DOHH2 (cell line): ENCODE results near the gene TMEM174.

Experiments used
- CTCF ChIP-seq: fragments of 200-600 bp; sonication (generic); IDR thresholded peaks from one replicate; pipeline ENCODE4 v1.5.1; 2014; ENCODE audit warnings: antibody characterized with exemption, mild to moderate bottlenecking, low read depth, low read length; ENCODE audit not compliant: poor library complexity, severe bottlenecking
- EZH2phosphoT487 ChIP-seq: fragments of 200-600 bp; sonication (generic); IDR thresholded peaks from 2 replicates; pipeline ENCODE4 v1.6.1; 2017; ENCODE audit warnings: borderline replicate concordance, mild to moderate bottlenecking, antibody characterized with exemption, low read length, moderate library complexity, mixed read lengths

DNA sequence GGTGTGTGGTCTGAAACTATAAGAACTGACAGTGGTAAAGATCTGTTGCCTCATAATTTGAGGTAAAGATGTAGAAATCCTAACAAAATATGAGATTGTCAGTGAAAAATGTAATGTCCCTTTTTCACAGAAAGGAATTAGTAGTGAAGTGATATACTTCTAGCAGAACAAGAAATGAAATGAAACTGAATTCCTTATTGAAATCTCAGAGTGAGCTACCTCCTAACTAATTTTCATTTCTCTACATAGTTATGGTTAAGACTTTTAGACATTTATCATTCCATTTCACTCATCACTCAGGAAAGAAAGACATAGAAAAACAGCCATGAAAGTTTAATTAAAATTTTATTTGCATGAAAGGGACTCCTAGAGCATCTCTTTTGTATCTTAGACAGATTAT is 48.7 kb downstream of the TMEM174 start:
- TF ChIP-seq CTCF (no peak), EZH2phosphoT487 (no peak)
